ENCODE measurements around the gene SUPT3H. TPM values are rescaled to one million over a fixed set of nuclear protein-coding genes. Genes with fewer than 3 reads are reported as not detected.

The SUPT3H gene
- total and polyA plus RNA-seq, 2 of the 8 experiments (the other 6 are each of a cell fraction or from before 2014, with no cell fraction given), result 18.8 to 23.0 TPM

- Histone ChIP-seq H2BK5ac (ENCODE audit: low read depth, low read length) (no peak overlapping the region), H2BK120ac (replicated peaks; ENCODE audit: low read depth, low read length) (no peak overlapping the region), H3K14ac (ENCODE audit: insufficient read length) (no peak overlapping the region), H3K36me3 (ENCODE audit: control insufficient read depth in 2 of 4, insufficient read depth in 4 of 4, low read length in 3 of 4) (no peaks in the 10 kb centered on the region), H3K79me2 (ENCODE audit: control insufficient read depth in 1 of 2, insufficient read depth in 2 of 2, low read length in 2 of 2) (no peaks in the 10 kb centered on the region), H3K23me2 (ENCODE audit: low read depth, low read length) (no peaks in the 10 kb centered on the region), H3K27me3 (replicated peaks in 1 of 4; ENCODE audit: control insufficient read depth in 3 of 4, extremely low read depth in 1 of 4, insufficient read depth in 3 of 4, low read length in 3 of 4) (no peaks in the 10 kb centered on the region), H3K4me3 (ENCODE audit: extremely low read depth in 1 of 4, insufficient read depth in 2 of 4, low read depth in 3 of 4, low read length in 4 of 4) (no peak overlapping the region), H3K56ac (replicated peaks; ENCODE audit: insufficient read length, low read depth, low read length) (no peak overlapping the region), H2BK20ac (ENCODE audit: low read length) (no peak overlapping the region), H3K4me1 (replicated peaks in 1 of 4; ENCODE audit: control insufficient read depth in 3 of 4, insufficient read depth in 4 of 4, low read length in 3 of 4) (peaks cover 0 to 2% (median 0%) of the 10 kb centered on the region in 4 experiments; a peak in 1 of 7 replicates), H2AFZ (ENCODE audit: low read length) (no peak overlapping the region), H3K4me2 (ENCODE audit: insufficient read depth in 1 of 2, low read depth in 2 of 2, low read length in 2 of 2) (no peak overlapping the region), H2AK5ac (ENCODE audit: low read depth, low read length) (no peak overlapping the region), H3K27ac (ENCODE audit: low read depth, low read length) (no peak overlapping the region), H3K9me3 (ENCODE audit: insufficient read depth in 2 of 2, low read depth in 1 of 2, low read length in 1 of 2) (no peaks in the 10 kb centered on the region), H3K18ac (ENCODE audit: extremely low read depth, low read length) (no peak overlapping the region), H4K5ac (ENCODE audit: insufficient read length, low read depth, low read length) (no peak overlapping the region), H2BK12ac (ENCODE audit: low read depth, low read length) (no peak overlapping the region), H3K79me1 (ENCODE audit: low read depth, low read length) (no peaks in the 10 kb centered on the region), H4K91ac (replicated peaks; ENCODE audit: insufficient read length, low read length) (no peak overlapping the region), H3K4ac (replicated peaks; ENCODE audit: insufficient read length, low read depth, low read length) (no peak overlapping the region), H3K23ac (ENCODE audit: insufficient read length) (no peak overlapping the region), H4K8ac (ENCODE audit: extremely low read depth, insufficient read depth, low read length) (no peak overlapping the region), H4K20me1 (replicated peaks in 1 of 2; ENCODE audit: control insufficient read depth in 1 of 2, insufficient read depth in 2 of 2, low read length in 2 of 2) (no peaks in the 10 kb centered on the region), H2BK15ac (ENCODE audit: low read length) (no peak overlapping the region), H3K9ac (replicated peaks in 1 of 4; ENCODE audit: extremely low read depth in 1 of 4, low read depth in 3 of 4, low read length in 3 of 4) (no peak overlapping the region)
- DNase-seq (ENCODE audit: low read depth in 1 of 2, low spot score in 2 of 2), result no peak
- ChIA-PET POLR2A (ENCODE audit: partially characterized antibody) (no interaction called here), CTCF (ENCODE audit: partially characterized antibody) (no interaction called here)
- TF ChIP-seq JUND (IDR thresholded peaks at IDR 0.05; ENCODE audit: low read length) (no peak), BACH1 (IDR thresholded peaks at IDR 0.05; ENCODE audit: low read length) (no peak), SUZ12 (IDR thresholded peaks at IDR 0.05; ENCODE audit: low read length) (no peak), YY1 (IDR thresholded peaks at IDR 0.05; ENCODE audit: low read depth, low read length) (no peak), SRF (IDR thresholded peaks at IDR 0.05; ENCODE audit: low read depth, low read length) (no peak), GTF2F1 (IDR thresholded peaks at IDR 0.05; ENCODE audit: borderline replicate concordance, low read depth, low read length) (no peak), CTBP2 (IDR thresholded peaks at IDR 0.05; ENCODE audit: borderline replicate concordance, insufficient read depth, insufficient read length, low read length) (no peak)
- TF ChIP-seq, protein P1, sequence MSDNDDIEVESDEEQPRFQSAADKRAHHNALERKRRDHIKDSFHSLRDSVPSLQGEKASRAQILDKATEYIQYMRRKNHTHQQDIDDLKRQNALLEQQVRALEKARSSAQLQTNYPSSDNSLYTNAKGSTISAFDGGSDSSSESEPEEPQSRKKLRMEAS (IDR thresholded peaks at IDR 0.05), result no peak
- no peak for FAIRE-seq
- 80% methylated on average over 5 of the region's 5 CpGs; no CpG with 5 or more reads in 1 of the 2 experiments for whole genome bisulfite sequencing, 2 experiments (ENCODE audit: extremely low coverage in 1 of 2, insufficient coverage in 1 of 2, insufficient read length in 1 of 2, insufficient replicate concordance in 2 of 2, low coverage in 1 of 2, low lambda C conversion rate in 2 of 2, missing lambda C conversion rate in 1 of 2)
These were observed 573.7 kb downstream of the SUPT3H start for GRCh38 chr6:44804016-44804415.
